ENCODE results near the gene U2AF1L4.

U2AF1L4 gene

GRCh38 chr19:35781650-35782049 lies 36.4 kb upstream of the U2AF1L4 start:
- TF ChIP-seq, protein P1, sequence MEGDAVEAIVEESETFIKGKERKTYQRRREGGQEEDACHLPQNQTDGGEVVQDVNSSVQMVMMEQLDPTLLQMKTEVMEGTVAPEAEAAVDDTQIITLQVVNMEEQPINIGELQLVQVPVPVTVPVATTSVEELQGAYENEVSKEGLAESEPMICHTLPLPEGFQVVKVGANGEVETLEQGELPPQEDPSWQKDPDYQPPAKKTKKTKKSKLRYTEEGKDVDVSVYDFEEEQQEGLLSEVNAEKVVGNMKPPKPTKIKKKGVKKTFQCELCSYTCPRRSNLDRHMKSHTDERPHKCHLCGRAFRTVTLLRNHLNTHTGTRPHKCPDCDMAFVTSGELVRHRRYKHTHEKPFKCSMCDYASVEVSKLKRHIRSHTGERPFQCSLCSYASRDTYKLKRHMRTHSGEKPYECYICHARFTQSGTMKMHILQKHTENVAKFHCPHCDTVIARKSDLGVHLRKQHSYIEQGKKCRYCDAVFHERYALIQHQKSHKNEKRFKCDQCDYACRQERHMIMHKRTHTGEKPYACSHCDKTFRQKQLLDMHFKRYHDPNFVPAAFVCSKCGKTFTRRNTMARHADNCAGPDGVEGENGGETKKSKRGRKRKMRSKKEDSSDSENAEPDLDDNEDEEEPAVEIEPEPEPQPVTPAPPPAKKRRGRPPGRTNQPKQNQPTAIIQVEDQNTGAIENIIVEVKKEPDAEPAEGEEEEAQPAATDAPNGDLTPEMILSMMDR (IDR thresholded peaks at IDR 0.05; ENCODE audit: insufficient read depth, low read length, missing control alignments): no peak
- no peak for DNase-seq (ENCODE audit: low read depth, low spot score)
- CTCF ChIA-PET: no interaction called here
- no peak overlapping the region for H3K4me3 ChIP-seq (ENCODE audit: low read depth, low read length)
- POLR2A ChIA-PET: no interaction called here

GRCh38 chr19:35780717-35781116 lies 35.5 kb upstream of the U2AF1L4 start:
- H3K4me3 ChIP-seq (ENCODE audit: low read depth, low read length): no peak overlapping the region
- CTCF ChIA-PET: no interaction called here
- POLR2A ChIA-PET: no interaction called here
- no peak for DNase-seq (ENCODE audit: low read depth, low spot score)
- TF ChIP-seq, protein P1 (IDR thresholded peaks at IDR 0.05; ENCODE audit: insufficient read depth, low read length, missing control alignments): no peak

DNA sequence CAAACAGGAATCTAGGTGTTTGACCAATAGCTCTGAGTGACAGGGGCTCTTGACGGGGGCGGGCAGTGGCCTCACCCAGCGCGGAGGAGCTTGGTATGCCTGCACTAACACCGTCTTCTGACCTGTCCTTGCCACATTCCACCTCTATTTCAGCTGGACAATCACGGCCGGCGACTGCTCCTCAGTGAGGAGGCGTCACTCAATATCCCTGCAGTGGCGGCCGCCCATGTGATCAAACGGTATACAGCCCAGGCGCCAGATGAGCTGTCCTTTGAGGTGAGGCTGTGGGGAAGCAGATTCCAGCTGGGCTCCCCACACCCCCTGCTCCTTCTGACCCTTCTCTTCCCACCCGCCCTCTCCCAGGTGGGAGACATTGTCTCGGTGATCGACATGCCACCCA lies 34.8 kb upstream of the U2AF1L4 start:
- POLR2A ChIA-PET: interaction anchor here (1.1 kb wide), 1 partner anchor 78 kb away, joined by 3 read pairs; no protein-coding TSS in a partner anchor
- H3K4me3 ChIP-seq (ENCODE audit: low read depth, low read length): no peak overlapping the region
- DNase-seq (ENCODE audit: low read depth, low spot score): no peak
- CTCF ChIA-PET: no interaction called here
- TF ChIP-seq, protein P1 (IDR thresholded peaks at IDR 0.05; ENCODE audit: insufficient read depth, low read length, missing control alignments): no peak

- POLR2A ChIA-PET: interaction anchor here (0.7 to 1.1 kb wide), 2 partner anchors 18 to 77 kb away, joined by 3 to 4 read pairs; no protein-coding TSS in a partner anchor
- CTCF ChIA-PET: no interaction called here
- no peak for DNase-seq (ENCODE audit: low read depth, low spot score)
- TF ChIP-seq, protein P1 (IDR thresholded peaks at IDR 0.05; ENCODE audit: insufficient read depth, low read length, missing control alignments): no peak
- H3K4me3 ChIP-seq (ENCODE audit: low read depth, low read length): no peak overlapping the region
Observed at GRCh38 chr19:35779033-35779432, 33.8 kb upstream of the U2AF1L4 start.

GRCh38 chr19:35777961-35778360 lies 32.7 kb upstream of the U2AF1L4 start:
- TF ChIP-seq, protein P1 (IDR thresholded peaks at IDR 0.05; ENCODE audit: insufficient read depth, low read length, missing control alignments): no peak
- DNase-seq (ENCODE audit: low read depth, low spot score): no peak
- ChIA-PET POLR2A (no interaction called here), CTCF (no interaction called here)
- no peak overlapping the region for H3K4me3 ChIP-seq (ENCODE audit: low read depth, low read length)

- CTCF ChIA-PET: interaction anchor here (1.1 to 1.5 kb wide), 2 partner anchors 13 to 83 kb away, joined by 3 read pairs; no protein-coding TSS in a partner anchor
Observed at GRCh38 chr19:35777086-35777841, 32.0 kb upstream of the U2AF1L4 start.

More at GRCh38 chr19:35777086-35777841, 32.0 kb upstream of the U2AF1L4 start:
- DNase-seq (ENCODE audit: low read depth, low spot score): no peak
- POLR2A ChIA-PET: no interaction called here
- no peak overlapping the region; the same call in 1 of the 2 replicates for H3K4me3 ChIP-seq (ENCODE audit: low read depth, low read length)
- TF ChIP-seq, protein P1 (IDR thresholded peaks at IDR 0.05; ENCODE audit: insufficient read depth, low read length, missing control alignments): no peak
